RKO (cell line): ENCODE data around the gene DHX30.
"Not testable (repeated sequence)": the region's sequence is repeated elsewhere in the genome, so short reads cannot be mapped to it uniquely, and the experiment has no call there.

Experiments
- DNase-seq: peaks from one replicate; pipeline ENCODE4 v3.0.0-alpha.2; 2016; ENCODE audit warnings: low spot score

Gene DHX30

DNA sequence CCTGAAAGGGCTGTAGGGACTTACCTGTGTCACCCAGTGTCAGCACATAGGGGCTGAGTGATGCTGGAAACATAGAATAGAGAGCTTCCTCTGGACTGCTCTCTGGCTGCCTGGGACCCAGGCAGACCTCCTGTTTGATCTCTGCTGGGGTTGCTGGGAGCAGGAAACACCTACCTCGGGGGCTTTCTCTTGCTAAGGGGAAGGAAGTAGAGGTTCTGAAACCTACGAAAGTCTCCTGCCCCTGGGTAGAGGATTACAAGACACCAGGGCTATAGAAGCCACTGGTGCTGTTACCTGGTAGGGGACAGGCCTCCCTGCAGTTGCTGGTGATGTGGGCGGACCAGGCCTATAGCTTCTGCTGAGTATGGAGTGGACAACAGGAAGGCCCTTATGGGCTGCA, 81.7 kb downstream of the DHX30 start:
- DNase-seq = no peak

DNA sequence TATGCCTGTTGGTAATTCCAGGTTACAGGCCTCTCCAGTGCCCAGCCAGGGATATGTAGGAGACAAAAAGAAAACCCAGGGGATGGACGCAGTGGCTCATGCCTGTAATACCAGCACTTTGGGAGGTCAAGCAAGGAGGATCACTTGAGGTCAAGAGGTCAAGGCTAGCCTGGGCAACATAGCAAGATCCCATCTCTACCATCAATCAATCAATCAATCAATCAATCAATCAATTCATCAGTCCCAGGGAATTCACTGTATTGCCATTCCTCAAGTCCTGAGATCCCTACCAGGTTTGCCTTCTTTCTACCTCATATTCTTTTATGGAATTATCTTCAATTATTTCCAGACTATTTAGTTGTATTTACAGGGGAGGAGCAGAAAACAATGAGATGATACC, 82.2 kb downstream of the DHX30 start:
- no peak for DNase-seq

DNA sequence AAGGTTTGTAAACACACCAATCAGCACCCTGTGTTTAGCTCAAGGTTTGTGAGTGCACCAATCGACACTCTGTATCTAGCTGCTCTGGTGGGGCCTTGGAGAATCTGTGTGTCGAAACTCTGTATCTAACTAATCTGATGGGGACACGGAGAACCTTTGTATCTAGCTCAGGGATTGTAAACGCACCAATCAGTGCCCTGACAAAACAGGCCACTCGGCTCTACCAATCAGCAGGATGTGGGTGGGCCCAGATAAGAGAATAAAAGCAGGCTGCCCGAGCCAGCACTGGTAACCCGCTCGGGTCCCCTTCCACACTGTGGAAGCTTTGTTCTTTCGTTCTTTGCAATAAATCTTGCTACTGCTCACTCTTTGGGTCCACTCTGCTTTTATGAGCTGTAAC, 85.1 kb downstream of the DHX30 start:
- not testable (repeated sequence) for DNase-seq

GRCh38 chr3:47888986-47889757, 86.2 kb downstream of the DHX30 start:
- DNase-seq = no peak

- no peak for DNase-seq
Observed at GRCh38 chr3:47890126-47890827, 87.3 kb downstream of the DHX30 start.

DNA sequence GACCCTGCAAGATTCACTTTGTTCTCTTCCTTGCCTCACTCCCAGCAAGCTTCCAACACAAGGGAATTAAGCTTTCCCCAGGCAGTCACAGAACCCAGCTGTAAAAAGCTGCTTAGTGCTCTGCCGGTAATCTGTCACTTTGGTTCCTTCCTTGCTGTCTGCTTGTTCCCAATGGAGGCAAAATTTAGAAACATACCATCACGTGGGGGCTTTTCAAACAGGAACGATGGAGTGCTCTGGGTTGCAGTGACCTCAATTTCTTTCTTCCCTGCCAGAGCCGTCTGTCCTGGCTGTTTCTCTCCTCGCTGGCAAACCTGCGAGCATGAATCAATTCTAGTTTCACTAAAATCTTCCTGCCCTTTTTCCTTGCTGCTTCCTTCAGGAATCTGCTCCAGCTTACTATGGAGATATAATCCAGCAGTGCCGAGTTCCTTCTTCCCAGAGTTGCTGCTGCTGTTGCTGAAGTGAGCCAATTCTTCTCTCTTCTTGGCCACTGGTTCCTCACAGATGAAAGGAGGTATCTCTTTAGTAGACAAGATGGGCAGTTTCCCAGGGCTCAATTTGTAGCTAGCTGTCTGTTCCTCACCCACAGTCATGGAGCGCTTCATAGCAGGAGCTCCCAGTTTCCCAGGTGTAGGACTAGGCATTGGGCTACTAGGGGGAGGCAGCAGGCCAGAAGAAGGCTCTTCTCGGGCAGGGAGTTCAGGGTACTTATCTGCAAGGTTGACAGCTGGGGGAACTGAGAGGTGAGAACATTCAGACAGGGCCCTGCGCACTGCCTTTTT, 88.1 kb downstream of the DHX30 start:
- DNase-seq = no peak

GRCh38 chr3:47891613-47892005, 88.7 kb downstream of the DHX30 start:
- DNase-seq = no peak

DNA sequence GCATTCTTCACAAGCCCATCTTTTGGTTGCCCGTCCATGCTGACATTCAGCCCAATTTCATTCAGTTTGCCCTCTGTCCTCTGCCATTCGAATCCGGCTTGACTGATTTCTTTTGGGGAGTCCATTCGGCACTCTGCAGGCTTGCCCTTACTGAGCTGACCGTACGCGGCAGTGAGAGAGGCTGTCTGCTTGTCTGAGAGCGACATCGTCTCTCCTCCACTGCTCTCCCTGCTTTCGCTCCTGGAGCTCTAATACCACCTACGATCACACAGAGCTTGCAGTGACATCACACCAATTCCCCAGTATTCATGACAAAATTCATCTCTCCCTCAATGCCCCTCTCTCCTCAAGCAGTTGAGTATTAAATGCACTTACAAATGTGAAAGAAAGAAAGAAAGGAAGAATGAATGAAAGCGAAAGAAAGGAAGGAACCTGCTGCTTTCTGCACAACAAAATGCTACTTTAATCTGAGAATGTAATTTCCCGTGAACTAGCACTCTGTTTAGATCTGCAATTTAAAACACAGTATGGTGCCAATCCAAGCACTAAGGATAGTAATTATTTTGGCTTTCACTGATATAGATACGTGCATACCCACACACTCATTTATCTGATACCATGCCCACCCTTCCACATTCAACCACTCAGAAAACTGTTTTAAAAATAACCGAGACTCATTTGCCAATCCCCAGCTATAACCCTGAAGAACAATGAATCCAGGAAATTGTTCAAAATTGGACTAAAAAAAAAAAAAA, 89.5 kb downstream of the DHX30 start:
- DNase-seq = no peak

DNA sequence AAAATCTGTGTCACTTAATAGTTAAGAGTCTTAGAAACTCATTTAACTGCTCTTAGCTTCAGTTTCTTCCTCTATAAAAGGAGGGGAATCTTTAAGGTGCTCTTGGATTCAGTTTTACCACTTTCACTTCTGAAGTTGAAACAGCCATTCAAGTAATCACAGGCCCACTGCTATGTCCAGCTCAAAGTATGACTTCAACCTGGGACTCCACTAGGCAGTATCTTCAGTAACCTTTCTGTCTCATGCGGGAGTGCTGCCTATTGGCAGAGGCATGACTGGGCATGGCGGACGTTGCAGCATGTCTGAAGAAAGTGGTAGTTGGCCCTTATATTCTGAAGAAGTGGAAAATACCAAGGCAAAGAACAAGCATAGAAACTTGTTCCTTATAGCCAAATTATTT, 92.3 kb downstream of the DHX30 start:
- DNase-seq = no peak

GRCh38 chr3:47896736-47897135, 93.8 kb downstream of the DHX30 start:
- DNase-seq = no peak

- DNase-seq = no peak
Observed at GRCh38 chr3:47897954-47898353, 95.0 kb downstream of the DHX30 start.

DNA sequence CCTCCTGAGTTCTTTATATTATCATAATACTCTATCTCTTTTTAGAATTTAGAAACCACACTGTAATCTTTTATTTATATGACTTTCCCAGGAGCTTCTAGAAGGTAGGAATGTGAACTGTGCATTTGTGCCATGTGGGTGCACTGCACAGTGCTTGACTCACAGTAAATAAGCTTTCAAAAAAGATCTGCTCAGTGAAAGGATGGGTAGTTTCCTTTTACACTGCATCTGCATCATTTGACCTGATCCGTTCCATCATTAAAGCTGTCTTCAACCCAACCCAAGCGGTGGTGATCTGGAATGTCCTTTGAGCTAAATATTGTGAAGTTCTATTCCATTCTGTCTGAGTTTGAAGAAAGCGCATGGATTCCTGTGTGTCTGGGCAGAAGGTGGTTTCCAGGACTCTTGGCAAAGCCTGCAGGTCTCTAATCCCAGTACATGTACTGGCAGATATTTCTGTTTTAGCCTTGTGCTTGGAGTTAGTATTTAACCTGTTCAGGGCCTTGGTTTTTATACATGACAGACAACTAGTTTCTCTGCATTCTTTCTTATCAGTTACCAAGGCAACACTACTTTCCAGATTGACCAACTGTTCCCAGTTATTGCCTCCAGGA, 96.7 kb downstream of the DHX30 start:
- no peak for DNase-seq
